Measurements from ENCODE around the gene INSRR. TPM values are rescaled to one million over a fixed set of nuclear protein-coding genes. Genes with fewer than 3 reads are reported as not detected.

Gene INSRR
- total RNA-seq, 4 donors from 2014 or later, result not detected

- no peak for TF ChIP-seq POLR2A (IDR thresholded peaks at IDR 0.05)
- no peak for TF ChIP-seq CTCF (IDR thresholded peaks at IDR 0.05)
- Histone ChIP-seq H3K36me3 (peaks cover 16 to 19% of the 10 kb centered on the region in 2 donors), H3K4me1 (peaks cover 18 to 49% of the 10 kb centered on the region in 2 donors), H3K27ac (peak overlapping the region in 2 of 3 donors; percentile 52 to 63), H3K9me3 (no peaks in the 10 kb centered on the region), H3K4me3 (replicated peaks in 1 of 3) (no peak overlapping the region), H3K27me3 (no peaks in the 10 kb centered on the region)
- 71 to 75% methylated on average over 12 of the region's 13 CpGs for WGBS, 2 donors
- DNase-seq, result peak; percentile 28 to 37
- intact Hi-C loops (cut with DNase I), result no loop called here
These were observed 55.6 kb downstream of the INSRR start for GRCh38 chr1:156803086-156803851.

GRCh38 chr1:156802421-156802935, 56.4 kb downstream of the INSRR start:
- peaks cover 18 to 49% of the 10 kb centered on the region in 2 donors for H3K4me1 ChIP-seq
- no peaks in the 10 kb centered on the region for H3K27me3 ChIP-seq
- TF ChIP-seq POLR2A (IDR thresholded peaks at IDR 0.05) (no peak), CTCF (IDR thresholded peaks at IDR 0.05) (no peak)
- no peaks in the 10 kb centered on the region for H3K9me3 ChIP-seq
- H3K27ac ChIP-seq, result no peak overlapping the region
- H3K4me3 ChIP-seq (replicated peaks in 1 of 3), result no peak overlapping the region
- intact Hi-C loops (cut with DNase I), result no loop called here
- DNase-seq, result no peak
- H3K36me3 ChIP-seq, result peaks cover 23 to 27% of the 10 kb centered on the region in 2 donors
- WGBS, 2 donors, result 87 to 88% methylated on average over 8 of the region's 8 CpGs

GRCh38 chr1:156801409-156802121, 57.4 kb downstream of the INSRR start:
- H3K27me3 ChIP-seq, result no peaks in the 10 kb centered on the region
- peaks cover 18 to 49% of the 10 kb centered on the region in 2 donors for H3K4me1 ChIP-seq
- H3K4me3 ChIP-seq (replicated peaks in 1 of 3), result no peak overlapping the region
- H3K36me3 ChIP-seq, result peaks cover 29 to 36% of the 10 kb centered on the region in 2 donors
- no peak overlapping the region for H3K27ac ChIP-seq
- TF ChIP-seq POLR2A (IDR thresholded peaks at IDR 0.05) (no peak), CTCF (IDR thresholded peaks at IDR 0.05) (no peak)
- DNase-seq, result no peak
- intact Hi-C loops (cut with DNase I), result no loop called here
- H3K9me3 ChIP-seq, result no peaks in the 10 kb centered on the region
- 56 to 80% methylated on average over 4 to 7 of the region's 7 CpGs for WGBS, 2 donors

- Histone ChIP-seq H3K27me3 (no peaks in the 10 kb centered on the region), H3K4me3 (replicated peaks in 1 of 3) (no peak overlapping the region), H3K9me3 (no peaks in the 10 kb centered on the region), H3K27ac (no peak overlapping the region), H3K36me3 (peaks cover 69 to 77% of the 10 kb centered on the region in 2 donors), H3K4me1 (peaks cover 2 to 10% of the 10 kb centered on the region in 2 donors)
- 46 to 47% methylated on average over 4 of the region's 4 CpGs for WGBS, 2 donors
- intact Hi-C loops (cut with DNase I), result loop anchor here (5.0 kb wide), 1 partner anchor 65 kb away; the partner anchor contains the start of gene NTRK1
- TF ChIP-seq POLR2A (IDR thresholded peaks at IDR 0.05), result no peak
- TF ChIP-seq CTCF (IDR thresholded peaks at IDR 0.05), result peak in 5 of 6 experiments; percentile 43 to 76 (median 56)
- DNase-seq, result peak; percentile 47
These were observed 61.6 kb downstream of the INSRR start for GRCh38 chr1:156797212-156797871.

All from thyroid gland (tissue), 4 donors.